A549 (cell line): Measurements from ENCODE around the gene SALL4.
"Not testable (repeated sequence)": the region's sequence is repeated elsewhere in the genome, so short reads cannot be mapped to it uniquely, and the experiment has no call there.

ENCODE experiments used
- TF ChIP-seq, protein P1 (sequence below): fragments of 450-650 bp; IDR thresholded peaks from 2 replicates; pipeline ENCODE4 v1.6.1; 2014; ENCODE audit warnings: antibody characterized with exemption
- TF ChIP-seq, protein P2 (sequence below): fragments of >200 bp; sonication (Bioruptor Twin); formaldehyde crosslinking; IDR thresholded peaks from 3 replicates; pipeline ENCODE4 v1.5.1; 2016

DNA sequence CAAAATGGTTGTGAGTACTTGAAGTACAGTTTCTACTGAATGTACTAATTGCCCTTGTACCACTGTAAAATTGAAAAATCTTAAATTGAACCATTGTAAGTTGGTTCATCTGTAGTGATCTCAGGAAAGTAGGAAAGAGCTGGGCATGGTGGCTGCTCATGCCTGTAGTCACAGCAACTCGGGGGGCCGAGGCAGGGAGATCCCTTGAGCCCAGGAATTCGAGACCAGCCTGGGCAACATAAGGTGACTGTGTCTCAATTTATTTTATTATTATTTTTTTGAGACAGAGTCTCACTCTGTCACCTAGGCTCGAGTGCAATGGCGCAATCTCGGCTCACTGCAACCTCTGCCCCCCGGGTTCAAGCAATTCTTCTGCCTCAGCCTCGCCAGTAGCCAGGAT, 14.5 kb upstream of the SALL4 start:
- TF ChIP-seq, protein P1, sequence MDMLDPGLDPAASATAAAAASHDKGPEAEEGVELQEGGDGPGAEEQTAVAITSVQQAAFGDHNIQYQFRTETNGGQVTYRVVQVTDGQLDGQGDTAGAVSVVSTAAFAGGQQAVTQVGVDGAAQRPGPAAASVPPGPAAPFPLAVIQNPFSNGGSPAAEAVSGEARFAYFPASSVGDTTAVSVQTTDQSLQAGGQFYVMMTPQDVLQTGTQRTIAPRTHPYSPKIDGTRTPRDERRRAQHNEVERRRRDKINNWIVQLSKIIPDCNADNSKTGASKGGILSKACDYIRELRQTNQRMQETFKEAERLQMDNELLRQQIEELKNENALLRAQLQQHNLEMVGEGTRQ = not testable (repeated sequence)
- TF ChIP-seq, protein P2, sequence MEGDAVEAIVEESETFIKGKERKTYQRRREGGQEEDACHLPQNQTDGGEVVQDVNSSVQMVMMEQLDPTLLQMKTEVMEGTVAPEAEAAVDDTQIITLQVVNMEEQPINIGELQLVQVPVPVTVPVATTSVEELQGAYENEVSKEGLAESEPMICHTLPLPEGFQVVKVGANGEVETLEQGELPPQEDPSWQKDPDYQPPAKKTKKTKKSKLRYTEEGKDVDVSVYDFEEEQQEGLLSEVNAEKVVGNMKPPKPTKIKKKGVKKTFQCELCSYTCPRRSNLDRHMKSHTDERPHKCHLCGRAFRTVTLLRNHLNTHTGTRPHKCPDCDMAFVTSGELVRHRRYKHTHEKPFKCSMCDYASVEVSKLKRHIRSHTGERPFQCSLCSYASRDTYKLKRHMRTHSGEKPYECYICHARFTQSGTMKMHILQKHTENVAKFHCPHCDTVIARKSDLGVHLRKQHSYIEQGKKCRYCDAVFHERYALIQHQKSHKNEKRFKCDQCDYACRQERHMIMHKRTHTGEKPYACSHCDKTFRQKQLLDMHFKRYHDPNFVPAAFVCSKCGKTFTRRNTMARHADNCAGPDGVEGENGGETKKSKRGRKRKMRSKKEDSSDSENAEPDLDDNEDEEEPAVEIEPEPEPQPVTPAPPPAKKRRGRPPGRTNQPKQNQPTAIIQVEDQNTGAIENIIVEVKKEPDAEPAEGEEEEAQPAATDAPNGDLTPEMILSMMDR = not testable (repeated sequence)
